ENCODE data around the gene WASF2.

Gene WASF2

GRCh38 chr1:27397749-27398148 lies 92.2 kb downstream of the WASF2 start:
- TF ChIP-seq CTCF (IDR thresholded peaks at IDR 0.05; ENCODE audit: low read depth, low read length, missing control alignments), result no peak
- H3K4me3 ChIP-seq (replicated peaks; ENCODE audit: low read depth, low read length), result no peak overlapping the region
- no peak for DNase-seq (ENCODE audit: extremely low read depth, low read depth)

- no peak for DNase-seq (ENCODE audit: extremely low read depth, low read depth)
- no peak for TF ChIP-seq CTCF (IDR thresholded peaks at IDR 0.05; ENCODE audit: low read depth, low read length, missing control alignments)
Observed at GRCh38 chr1:27397110-27397509, 92.9 kb downstream of the WASF2 start.

GRCh38 chr1:27395441-27396195 lies 94.3 kb downstream of the WASF2 start:
- no peak overlapping the region for H3K4me3 ChIP-seq (replicated peaks; ENCODE audit: low read depth, low read length)
- TF ChIP-seq CTCF (IDR thresholded peaks at IDR 0.05; ENCODE audit: low read depth, low read length, missing control alignments), result peak; percentile 94
- peak; percentile 52 for DNase-seq (ENCODE audit: extremely low read depth, low read depth)

More at GRCh38 chr1:27397110-27397509, 92.9 kb downstream of the WASF2 start:
- H3K4me3 ChIP-seq (replicated peaks; ENCODE audit: low read depth, low read length), result no peak overlapping the region

GRCh38 chr1:27394925-27395324 lies 95.0 kb downstream of the WASF2 start:
- no peak for DNase-seq (ENCODE audit: extremely low read depth, low read depth)
- TF ChIP-seq CTCF (IDR thresholded peaks at IDR 0.05; ENCODE audit: low read depth, low read length, missing control alignments), result no peak
- H3K4me3 ChIP-seq (replicated peaks; ENCODE audit: low read depth, low read length), result no peak overlapping the region

- H3K4me3 ChIP-seq (replicated peaks; ENCODE audit: low read depth, low read length), result no peak overlapping the region
- TF ChIP-seq CTCF (IDR thresholded peaks at IDR 0.05; ENCODE audit: low read depth, low read length, missing control alignments), result no peak
- DNase-seq (ENCODE audit: extremely low read depth, low read depth), result no peak
Observed at GRCh38 chr1:27394282-27394658, 95.7 kb downstream of the WASF2 start.

- no peak for TF ChIP-seq CTCF (IDR thresholded peaks at IDR 0.05; ENCODE audit: low read depth, low read length, missing control alignments)
- H3K4me3 ChIP-seq (replicated peaks; ENCODE audit: low read depth, low read length), result peak overlapping the region; percentile 84
- no peak for DNase-seq (ENCODE audit: extremely low read depth, low read depth)
Observed at GRCh38 chr1:27393641-27394281, 96.2 kb downstream of the WASF2 start.
